B cell (primary cell): Measurements from ENCODE around the gene OTUD5.

Experiments used
- CTCF ChIP-seq: fragments of 200-600 bp; IDR thresholded peaks from one replicate; pipeline ENCODE4 v1.8.0; 2022; ENCODE audit warnings: antibody characterized with exemption, mild to moderate bottlenecking
- EZH2 ChIP-seq: IDR thresholded peaks from 2 replicates; pipeline ENCODE4 v1.6.1; 2012; ENCODE audit warnings: borderline replicate concordance, low read depth, mild to moderate bottlenecking, moderate library complexity, low read length; ENCODE audit not compliant: insufficient read depth, poor library complexity, severe bottlenecking

GRCh38 chrX:48992341-48992740, 34.9 kb upstream of the OTUD5 start:
- TF ChIP-seq CTCF, result no peak
- TF ChIP-seq EZH2, result no peak
